ENCODE measurements around the gene DNMT3A.

- TF ChIP-seq EZH2 (IDR thresholded peaks at IDR 0.05; ENCODE audit: insufficient read depth, poor library complexity, severe bottlenecking) (no peak), EZH2phosphoT487 (IDR thresholded peaks at IDR 0.05; ENCODE audit: insufficient read depth, low read depth) (no peak)
Observed at GRCh38 chr2:25188405-25188804, 153.3 kb downstream of the DNMT3A start.
